ENCODE results near the gene NFIA. TPM values are rescaled to one million over a fixed set of nuclear protein-coding genes. Genes with fewer than 3 reads are reported as not detected.
A peak's percentile ranks its signal among the peaks of the same experiment; 100 is the strongest.

NFIA gene
- total RNA-seq, 1 experiment from 2014 or later: 65.4 TPM

DNA sequence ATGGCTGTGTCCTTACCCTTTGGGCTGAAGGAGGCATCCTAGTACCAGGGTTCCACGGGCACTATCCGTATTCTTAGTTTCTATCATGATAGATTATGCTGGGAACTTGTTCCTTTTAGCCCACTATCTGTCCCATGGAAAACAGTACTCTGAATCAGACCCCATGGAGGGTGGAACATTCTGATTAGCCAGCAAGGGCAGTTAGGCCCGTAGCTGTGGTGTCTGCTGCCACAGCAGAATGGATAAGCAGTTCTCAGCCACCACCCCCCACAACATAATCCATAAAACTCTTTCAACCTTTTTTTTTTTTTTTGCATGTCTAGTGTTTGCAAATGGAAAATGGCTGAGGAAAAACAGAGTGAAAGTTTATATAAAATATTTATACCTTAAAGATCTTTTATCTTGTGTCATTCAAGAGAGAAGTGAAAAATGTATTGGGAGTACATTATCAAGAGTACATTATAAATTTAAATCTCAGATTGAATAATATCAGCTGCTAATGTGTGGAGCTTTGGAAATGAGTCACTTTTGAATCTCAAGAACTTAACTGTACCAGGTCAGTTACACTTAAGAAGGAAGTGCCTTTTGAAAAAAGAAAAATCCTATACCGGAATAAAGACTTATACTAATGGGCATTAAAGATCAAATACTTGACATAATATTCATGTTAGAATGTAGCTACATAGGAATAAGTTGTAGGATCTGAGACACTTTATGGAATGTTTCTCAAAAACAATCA lies 80.3 kb downstream of the NFIA start:
- no peak for TF ChIP-seq EZH2 (IDR thresholded peaks at IDR 0.05; ENCODE audit: borderline replicate concordance, low read depth, low read length, poor library complexity, severe bottlenecking)
- TF ChIP-seq, protein P1, sequence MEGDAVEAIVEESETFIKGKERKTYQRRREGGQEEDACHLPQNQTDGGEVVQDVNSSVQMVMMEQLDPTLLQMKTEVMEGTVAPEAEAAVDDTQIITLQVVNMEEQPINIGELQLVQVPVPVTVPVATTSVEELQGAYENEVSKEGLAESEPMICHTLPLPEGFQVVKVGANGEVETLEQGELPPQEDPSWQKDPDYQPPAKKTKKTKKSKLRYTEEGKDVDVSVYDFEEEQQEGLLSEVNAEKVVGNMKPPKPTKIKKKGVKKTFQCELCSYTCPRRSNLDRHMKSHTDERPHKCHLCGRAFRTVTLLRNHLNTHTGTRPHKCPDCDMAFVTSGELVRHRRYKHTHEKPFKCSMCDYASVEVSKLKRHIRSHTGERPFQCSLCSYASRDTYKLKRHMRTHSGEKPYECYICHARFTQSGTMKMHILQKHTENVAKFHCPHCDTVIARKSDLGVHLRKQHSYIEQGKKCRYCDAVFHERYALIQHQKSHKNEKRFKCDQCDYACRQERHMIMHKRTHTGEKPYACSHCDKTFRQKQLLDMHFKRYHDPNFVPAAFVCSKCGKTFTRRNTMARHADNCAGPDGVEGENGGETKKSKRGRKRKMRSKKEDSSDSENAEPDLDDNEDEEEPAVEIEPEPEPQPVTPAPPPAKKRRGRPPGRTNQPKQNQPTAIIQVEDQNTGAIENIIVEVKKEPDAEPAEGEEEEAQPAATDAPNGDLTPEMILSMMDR (conservative IDR thresholded peaks at IDR 0.05; ENCODE audit: low read depth, low read length): no peak
- intact Hi-C loops (cut with micrococcal nuclease; ENCODE audit: unreplicated experiment): no loop called here
- Histone ChIP-seq H3K36me3 (ENCODE audit: insufficient read depth, low read length, poor library complexity, severe bottlenecking) (no peaks in the 10 kb centered on the region), H3K27ac (ENCODE audit: low read depth, low read length, poor library complexity, severe bottlenecking) (peak overlapping the region; percentile 44), H3K9me3 (ENCODE audit: low read depth, low read length, poor library complexity, severe bottlenecking) (no peaks in the 10 kb centered on the region), H3K27me3 (replicated peaks; ENCODE audit: insufficient read depth, low read depth, low read length, poor library complexity) (no peaks in the 10 kb centered on the region), H3K4me3 (ENCODE audit: low read depth, low read length, poor library complexity, severe bottlenecking) (no peak overlapping the region), H3K4me1 (ENCODE audit: insufficient read depth, low read length, poor library complexity, severe bottlenecking) (peaks cover 50% of the 10 kb centered on the region)
- peak; percentile 82 for DNase-seq (ENCODE audit: low spot score)
- ChIA-PET POLR2A (ENCODE audit: low non-redundant PET) (no interaction called here), CTCF (no interaction called here)
- BruUV-seq (replicated peaks): no TSS peak

DNA sequence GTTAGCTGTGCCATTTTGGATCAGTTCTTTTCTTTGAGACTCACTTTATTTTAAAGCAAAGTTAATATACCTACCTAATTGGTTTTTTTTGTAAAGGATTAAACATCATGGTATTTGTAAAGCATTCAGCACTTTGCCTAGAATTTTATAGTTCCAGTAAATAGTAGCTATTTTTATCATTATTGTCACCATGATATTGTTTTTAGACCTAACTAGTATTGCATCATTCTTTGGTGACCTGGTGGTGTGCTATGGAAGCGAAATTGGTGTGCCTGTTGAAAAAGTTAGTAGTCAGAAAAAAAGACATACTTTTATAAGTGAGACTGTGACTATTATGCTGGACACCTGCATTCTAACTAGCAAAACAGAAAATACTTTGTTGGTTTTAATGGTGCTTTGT lies 81.0 kb downstream of the NFIA start:
- intact Hi-C loops (cut with micrococcal nuclease; ENCODE audit: unreplicated experiment): no loop called here
- H3K4me1 ChIP-seq (ENCODE audit: insufficient read depth, low read length, poor library complexity, severe bottlenecking): peaks cover 49% of the 10 kb centered on the region
- H3K4me3 ChIP-seq (ENCODE audit: low read depth, low read length, poor library complexity, severe bottlenecking): no peak overlapping the region
- CTCF ChIA-PET: interaction anchor here (0.7 kb wide), 1 partner anchor 305 kb away, joined by 3 read pairs; no protein-coding TSS in a partner anchor
- POLR2A ChIA-PET (ENCODE audit: low non-redundant PET): no interaction called here
- no peaks in the 10 kb centered on the region for H3K27me3 ChIP-seq (replicated peaks; ENCODE audit: insufficient read depth, low read depth, low read length, poor library complexity)
- no peak for DNase-seq (ENCODE audit: low spot score)
- no peaks in the 10 kb centered on the region for H3K36me3 ChIP-seq (ENCODE audit: insufficient read depth, low read length, poor library complexity, severe bottlenecking)
- no peaks in the 10 kb centered on the region for H3K9me3 ChIP-seq (ENCODE audit: low read depth, low read length, poor library complexity, severe bottlenecking)
- H3K27ac ChIP-seq (ENCODE audit: low read depth, low read length, poor library complexity, severe bottlenecking): peak overlapping the region; percentile 44
- TF ChIP-seq, protein P1 (conservative IDR thresholded peaks at IDR 0.05; ENCODE audit: low read depth, low read length): no peak
- no peak for TF ChIP-seq EZH2 (IDR thresholded peaks at IDR 0.05; ENCODE audit: borderline replicate concordance, low read depth, low read length, poor library complexity, severe bottlenecking)
- BruUV-seq (replicated peaks): no TSS peak

DNA sequence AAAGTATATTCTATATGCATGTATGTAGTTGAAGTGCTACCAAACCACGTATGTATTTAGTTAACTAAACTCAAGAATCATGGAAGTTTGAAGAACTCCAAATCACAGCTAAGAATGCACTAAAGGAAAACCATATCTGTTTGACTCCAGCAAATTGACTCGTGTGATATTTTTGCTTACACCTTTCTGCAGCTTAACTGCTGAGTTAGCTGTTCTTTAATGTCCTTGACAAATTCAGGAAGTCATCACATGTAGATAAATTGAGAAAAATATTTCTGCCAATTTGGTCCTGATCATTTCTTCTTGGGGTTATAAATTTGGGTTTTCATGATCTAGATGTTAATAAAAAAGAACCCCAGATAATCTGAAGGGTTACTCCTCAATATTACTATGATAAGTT lies 83.0 kb downstream of the NFIA start:
- DNase-seq (ENCODE audit: low spot score): no peak
- Histone ChIP-seq H3K4me3 (ENCODE audit: low read depth, low read length, poor library complexity, severe bottlenecking) (no peak overlapping the region), H3K27me3 (replicated peaks; ENCODE audit: insufficient read depth, low read depth, low read length, poor library complexity) (no peaks in the 10 kb centered on the region), H3K4me1 (ENCODE audit: insufficient read depth, low read length, poor library complexity, severe bottlenecking) (peaks cover 47% of the 10 kb centered on the region), H3K36me3 (ENCODE audit: insufficient read depth, low read length, poor library complexity, severe bottlenecking) (no peaks in the 10 kb centered on the region), H3K9me3 (ENCODE audit: low read depth, low read length, poor library complexity, severe bottlenecking) (no peaks in the 10 kb centered on the region), H3K27ac (ENCODE audit: low read depth, low read length, poor library complexity, severe bottlenecking) (no peak overlapping the region)
- ChIA-PET CTCF (no interaction called here), POLR2A (ENCODE audit: low non-redundant PET) (no interaction called here)
- no TSS peak for BruUV-seq (replicated peaks)
- no peak for TF ChIP-seq EZH2 (IDR thresholded peaks at IDR 0.05; ENCODE audit: borderline replicate concordance, low read depth, low read length, poor library complexity, severe bottlenecking)
- TF ChIP-seq, protein P1 (conservative IDR thresholded peaks at IDR 0.05; ENCODE audit: low read depth, low read length): no peak
- intact Hi-C loops (cut with micrococcal nuclease; ENCODE audit: unreplicated experiment): no loop called here
